Erythroblast (primary cell): Measurements from ENCODE around the gene SAMHD1.
"Not testable (repeated sequence)": the region's sequence is repeated elsewhere in the genome, so short reads cannot be mapped to it uniquely, and the experiment has no call there.

Experiments used
- DNase-seq, 2 experiments: peaks; one replicate each; lab custom pipeline; 2025; lab: John Stamatoyannopoulos, UW
- GATA1 ChIP-seq: IDR thresholded peaks from 2 replicates; pipeline ENCODE4 v1.6.1; 2011; ENCODE audit warnings: low read depth, mild to moderate bottlenecking, control low read depth, low read length, moderate library complexity
- POLR2A ChIP-seq: IDR thresholded peaks from 2 replicates; pipeline ENCODE4 v1.6.1; 2011; ENCODE audit warnings: mild to moderate bottlenecking, low read length

Gene SAMHD1

DNA sequence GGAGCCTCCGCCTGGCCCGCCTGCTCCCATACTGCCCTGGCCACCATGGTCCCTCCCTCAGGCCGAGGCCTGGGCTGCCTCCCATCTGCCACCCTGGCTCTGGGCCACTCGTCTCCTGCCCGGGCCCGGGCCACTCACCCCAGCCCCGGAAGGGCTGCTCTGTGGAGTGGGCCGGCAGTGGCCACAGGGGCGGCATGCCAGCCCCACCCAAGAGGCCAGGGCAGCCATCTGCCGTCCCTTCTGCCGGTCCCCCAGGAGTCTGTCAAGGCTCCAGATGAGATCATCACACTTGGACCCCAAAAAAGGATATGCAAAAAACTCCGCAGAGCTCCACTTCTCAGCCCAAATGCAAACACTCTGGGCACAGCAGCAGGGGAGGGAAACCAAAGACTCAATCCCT, 99.3 kb downstream of the SAMHD1 start:
- no peak for DNase-seq

GRCh38 chr20:36851490-36851889, 100.0 kb downstream of the SAMHD1 start:
- DNase-seq, result no peak
- TF ChIP-seq POLR2A (no peak), GATA1 (no peak)

More for the DNA sequence above, 99.3 kb downstream of the SAMHD1 start:
- TF ChIP-seq GATA1 (no peak), POLR2A (no peak)

GRCh38 chr20:36850759-36851158, 100.7 kb downstream of the SAMHD1 start:
- TF ChIP-seq POLR2A, result no peak

GRCh38 chr20:36849333-36850065, 102.0 kb downstream of the SAMHD1 start:
- TF ChIP-seq GATA1 (no peak), POLR2A (no peak)
- no peak for DNase-seq

More at GRCh38 chr20:36850759-36851158, 100.7 kb downstream of the SAMHD1 start:
- DNase-seq, result no peak

- DNase-seq, result no peak
- TF ChIP-seq POLR2A (no peak), GATA1 (no peak)
Measured at GRCh38 chr20:36848677-36849076, 102.8 kb downstream of the SAMHD1 start.

- DNase-seq, result no peak
- TF ChIP-seq GATA1, result no peak
- no peak for TF ChIP-seq POLR2A
Measured at GRCh38 chr20:36848078-36848660, 103.3 kb downstream of the SAMHD1 start.

- TF ChIP-seq POLR2A, result no peak
- no peak for DNase-seq
Measured at GRCh38 chr20:36847710-36848040, 103.8 kb downstream of the SAMHD1 start.

- TF ChIP-seq GATA1, result no peak
- no peak for TF ChIP-seq POLR2A
- DNase-seq, result no peak
Measured at GRCh38 chr20:36847009-36847709, 104.3 kb downstream of the SAMHD1 start.

DNA sequence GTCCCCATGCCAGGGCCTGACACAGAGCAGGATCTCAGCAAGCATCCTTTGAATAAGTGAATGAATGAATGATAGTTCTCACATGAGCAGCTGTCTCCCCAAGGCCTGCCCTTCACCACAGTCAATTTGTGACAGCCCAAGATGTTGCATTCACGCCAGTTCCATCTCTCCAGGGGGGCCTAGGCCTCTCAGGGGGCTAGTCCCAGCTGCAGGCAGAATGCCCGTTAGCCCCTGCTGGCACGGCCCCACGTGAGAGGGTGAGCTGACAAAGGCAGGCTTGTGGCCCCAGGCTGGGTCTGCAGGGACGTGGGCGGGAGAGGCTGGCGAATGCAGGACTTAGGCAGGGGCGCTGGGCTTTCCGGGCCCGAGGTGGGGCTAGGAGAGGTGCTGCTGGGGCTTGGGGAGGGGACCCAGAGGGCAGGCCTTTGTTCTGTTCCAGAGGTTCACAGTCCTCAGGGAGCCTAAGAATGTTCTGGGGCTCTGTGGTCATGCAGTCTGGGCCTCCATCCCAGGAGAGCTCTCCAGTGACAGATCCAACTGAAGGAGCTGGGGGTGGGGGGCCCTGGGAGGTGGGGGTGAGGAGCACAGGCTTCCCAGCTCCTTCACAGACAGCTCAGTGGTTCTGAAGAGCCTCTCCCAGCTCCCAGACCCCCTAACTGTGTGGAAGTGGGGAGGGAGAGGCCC, 106.1 kb downstream of the SAMHD1 start:
- TF ChIP-seq POLR2A, result no peak
- no peak for TF ChIP-seq GATA1
- no peak for DNase-seq

GRCh38 chr20:36841030-36841429, 110.5 kb downstream of the SAMHD1 start:
- DNase-seq, result not testable (repeated sequence)
